ENCODE results near the gene RAB11FIP4.

The RAB11FIP4 gene

DNA sequence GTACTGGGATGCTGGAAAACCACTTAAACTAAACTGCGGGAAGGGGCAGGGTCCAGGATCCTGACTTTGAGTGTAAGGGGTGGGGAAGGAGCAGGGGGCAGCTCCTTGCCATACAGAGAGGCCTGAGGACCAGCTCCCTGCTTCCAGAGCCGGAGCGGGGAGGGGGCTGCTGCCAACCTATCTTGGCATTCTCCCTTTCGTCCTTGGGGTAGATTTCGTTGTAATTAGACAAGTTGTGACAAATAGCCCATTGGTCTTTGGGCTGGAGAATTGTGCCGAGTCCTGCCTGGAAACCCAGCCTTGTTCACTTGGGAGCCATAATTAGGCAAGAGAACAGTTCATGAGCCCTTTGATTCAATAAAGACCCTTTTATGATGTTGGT, 175.5 kb downstream of the RAB11FIP4 start:
- no peaks in the 10 kb centered on the region for H3K9me3 ChIP-seq (ENCODE audit: control insufficient read depth, insufficient read depth, low read length)
- H3K4me1 ChIP-seq (ENCODE audit: control insufficient read depth, low read length) = peaks cover 1% of the 10 kb centered on the region
- no peak overlapping the region for H3K4me2 ChIP-seq (ENCODE audit: low read length)
- H3K4me3 ChIP-seq (ENCODE audit: low read length) = no peak overlapping the region
- H4K20me1 ChIP-seq (ENCODE audit: control insufficient read depth, insufficient read depth, low read depth, low read length) = no peaks in the 10 kb centered on the region
- no peaks in the 10 kb centered on the region for H3K27me3 ChIP-seq (ENCODE audit: control insufficient read depth, low read length)
- TF ChIP-seq, protein P1, sequence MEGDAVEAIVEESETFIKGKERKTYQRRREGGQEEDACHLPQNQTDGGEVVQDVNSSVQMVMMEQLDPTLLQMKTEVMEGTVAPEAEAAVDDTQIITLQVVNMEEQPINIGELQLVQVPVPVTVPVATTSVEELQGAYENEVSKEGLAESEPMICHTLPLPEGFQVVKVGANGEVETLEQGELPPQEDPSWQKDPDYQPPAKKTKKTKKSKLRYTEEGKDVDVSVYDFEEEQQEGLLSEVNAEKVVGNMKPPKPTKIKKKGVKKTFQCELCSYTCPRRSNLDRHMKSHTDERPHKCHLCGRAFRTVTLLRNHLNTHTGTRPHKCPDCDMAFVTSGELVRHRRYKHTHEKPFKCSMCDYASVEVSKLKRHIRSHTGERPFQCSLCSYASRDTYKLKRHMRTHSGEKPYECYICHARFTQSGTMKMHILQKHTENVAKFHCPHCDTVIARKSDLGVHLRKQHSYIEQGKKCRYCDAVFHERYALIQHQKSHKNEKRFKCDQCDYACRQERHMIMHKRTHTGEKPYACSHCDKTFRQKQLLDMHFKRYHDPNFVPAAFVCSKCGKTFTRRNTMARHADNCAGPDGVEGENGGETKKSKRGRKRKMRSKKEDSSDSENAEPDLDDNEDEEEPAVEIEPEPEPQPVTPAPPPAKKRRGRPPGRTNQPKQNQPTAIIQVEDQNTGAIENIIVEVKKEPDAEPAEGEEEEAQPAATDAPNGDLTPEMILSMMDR (IDR thresholded peaks at IDR 0.05; ENCODE audit: low read depth, low read length, poor library complexity, severe bottlenecking) = no peak
- no peak for TF ChIP-seq EZH2phosphoT487 (IDR thresholded peaks at IDR 0.05; ENCODE audit: borderline replicate concordance, low read length)
- no peaks in the 10 kb centered on the region for H3F3A ChIP-seq (ENCODE audit: control insufficient read depth, insufficient read depth)
- H3K36me3 ChIP-seq (ENCODE audit: control insufficient read depth, low read length) = no peaks in the 10 kb centered on the region
- H3K9me2 ChIP-seq (replicated peaks; ENCODE audit: control insufficient read depth, low read length) = no peaks in the 10 kb centered on the region
- H3K27ac ChIP-seq (ENCODE audit: low read depth, low read length) = no peak overlapping the region
- H3K79me2 ChIP-seq (ENCODE audit: control insufficient read depth, low read length) = no peaks in the 10 kb centered on the region

DNA sequence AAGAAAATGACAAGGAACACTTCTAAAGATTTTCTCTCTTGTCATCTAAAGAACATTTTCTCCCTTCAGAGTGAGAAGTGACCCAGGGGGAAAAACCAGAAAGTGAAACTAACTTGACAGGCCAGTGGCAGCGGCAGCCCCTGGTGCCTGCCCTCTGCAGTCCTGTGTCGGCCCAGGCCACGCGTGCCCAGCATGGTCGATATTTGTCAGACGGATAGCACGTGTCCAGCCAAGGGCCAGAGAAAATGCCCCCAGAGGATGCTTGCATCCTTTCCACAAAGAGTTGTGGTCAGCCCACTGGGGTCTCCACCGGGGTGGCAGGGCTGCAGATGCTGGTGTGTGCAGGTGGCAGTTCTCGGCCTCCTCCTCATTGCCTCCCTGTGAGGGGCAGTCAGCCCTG, 176.6 kb downstream of the RAB11FIP4 start:
- Histone ChIP-seq H3F3A (ENCODE audit: control insufficient read depth, insufficient read depth) (no peaks in the 10 kb centered on the region), H3K36me3 (ENCODE audit: control insufficient read depth, low read length) (no peaks in the 10 kb centered on the region), H3K9me3 (ENCODE audit: control insufficient read depth, insufficient read depth, low read length) (no peaks in the 10 kb centered on the region), H3K9me2 (replicated peaks; ENCODE audit: control insufficient read depth, low read length) (no peaks in the 10 kb centered on the region), H3K4me1 (ENCODE audit: control insufficient read depth, low read length) (no peaks in the 10 kb centered on the region), H3K4me3 (ENCODE audit: low read length) (no peak overlapping the region), H4K20me1 (ENCODE audit: control insufficient read depth, insufficient read depth, low read depth, low read length) (no peaks in the 10 kb centered on the region), H3K4me2 (ENCODE audit: low read length) (no peak overlapping the region), H3K27me3 (ENCODE audit: control insufficient read depth, low read length) (no peaks in the 10 kb centered on the region), H3K27ac (ENCODE audit: low read depth, low read length) (no peak overlapping the region), H3K79me2 (ENCODE audit: control insufficient read depth, low read length) (no peaks in the 10 kb centered on the region)
- TF ChIP-seq EZH2phosphoT487 (IDR thresholded peaks at IDR 0.05; ENCODE audit: borderline replicate concordance, low read length) = no peak
- TF ChIP-seq, protein P1 (IDR thresholded peaks at IDR 0.05; ENCODE audit: low read depth, low read length, poor library complexity, severe bottlenecking) = no peak

DNA sequence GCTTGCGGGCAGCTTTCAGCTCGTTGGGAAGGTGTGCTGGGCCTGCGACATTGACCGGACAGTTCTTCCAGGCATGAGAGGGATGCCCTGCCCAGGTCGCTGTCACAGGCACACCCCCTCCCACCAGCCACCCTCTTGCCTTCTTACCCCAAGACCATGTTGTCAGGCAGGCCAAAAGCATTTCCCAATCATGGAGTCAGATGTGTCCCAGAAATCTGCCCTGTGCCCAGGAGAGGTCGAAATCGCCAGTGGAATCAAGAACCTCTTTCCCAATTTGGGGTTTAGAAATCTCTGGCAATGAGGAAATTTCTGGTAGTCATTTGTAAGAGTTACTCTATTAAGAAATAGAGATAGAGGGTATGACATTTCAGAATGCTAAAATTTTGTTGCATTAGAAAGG, 177.1 kb downstream of the RAB11FIP4 start:
- Histone ChIP-seq H3K27me3 (ENCODE audit: control insufficient read depth, low read length) (no peaks in the 10 kb centered on the region), H3K27ac (ENCODE audit: low read depth, low read length) (no peak overlapping the region), H3K9me2 (replicated peaks; ENCODE audit: control insufficient read depth, low read length) (no peaks in the 10 kb centered on the region), H3K4me1 (ENCODE audit: control insufficient read depth, low read length) (no peaks in the 10 kb centered on the region), H3K9me3 (ENCODE audit: control insufficient read depth, insufficient read depth, low read length) (no peaks in the 10 kb centered on the region), H4K20me1 (ENCODE audit: control insufficient read depth, insufficient read depth, low read depth, low read length) (0 out of 2 replicates have a peak, but pooled peaks cover 3% of the 10 kb centered on the region), H3K4me2 (ENCODE audit: low read length) (no peak overlapping the region), H3K79me2 (ENCODE audit: control insufficient read depth, low read length) (no peaks in the 10 kb centered on the region), H3K4me3 (ENCODE audit: low read length) (no peak overlapping the region), H3K36me3 (ENCODE audit: control insufficient read depth, low read length) (no peaks in the 10 kb centered on the region), H3F3A (ENCODE audit: control insufficient read depth, insufficient read depth) (no peaks in the 10 kb centered on the region)
- TF ChIP-seq EZH2phosphoT487 (IDR thresholded peaks at IDR 0.05; ENCODE audit: borderline replicate concordance, low read length) = no peak
- TF ChIP-seq, protein P1 (IDR thresholded peaks at IDR 0.05; ENCODE audit: low read depth, low read length, poor library complexity, severe bottlenecking) = no peak
